OCI-M2 (cell line): Measurements from ENCODE around the gene B2M.
"Not testable (repeated sequence)": the region's sequence is repeated elsewhere in the genome, so short reads cannot be mapped to it uniquely, and the experiment has no call there.

Experiments used
- DNase-seq: peaks from one replicate; lab custom pipeline; 2025; ENCODE audit not compliant: unreplicated experiment; lab: John Stamatoyannopoulos, UW

B2M gene

DNA sequence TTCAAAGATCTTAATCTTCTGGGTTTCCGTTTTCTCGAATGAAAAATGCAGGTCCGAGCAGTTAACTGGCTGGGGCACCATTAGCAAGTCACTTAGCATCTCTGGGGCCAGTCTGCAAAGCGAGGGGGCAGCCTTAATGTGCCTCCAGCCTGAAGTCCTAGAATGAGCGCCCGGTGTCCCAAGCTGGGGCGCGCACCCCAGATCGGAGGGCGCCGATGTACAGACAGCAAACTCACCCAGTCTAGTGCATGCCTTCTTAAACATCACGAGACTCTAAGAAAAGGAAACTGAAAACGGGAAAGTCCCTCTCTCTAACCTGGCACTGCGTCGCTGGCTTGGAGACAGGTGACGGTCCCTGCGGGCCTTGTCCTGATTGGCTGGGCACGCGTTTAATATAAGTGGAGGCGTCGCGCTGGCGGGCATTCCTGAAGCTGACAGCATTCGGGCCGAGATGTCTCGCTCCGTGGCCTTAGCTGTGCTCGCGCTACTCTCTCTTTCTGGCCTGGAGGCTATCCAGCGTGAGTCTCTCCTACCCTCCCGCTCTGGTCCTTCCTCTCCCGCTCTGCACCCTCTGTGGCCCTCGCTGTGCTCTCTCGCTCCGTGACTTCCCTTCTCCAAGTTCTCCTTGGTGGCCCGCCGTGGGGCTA, at the start of gene B2M, which contains the start of gene PATL2:
Gene B2M (plus strand): TSS at position 422 of the 647 bp plus-strand sequence. CDS start 30 bp downstream, at position 452.
Gene PATL2 (minus strand): TSS at position 228 of the 647 bp plus-strand sequence. CDS start 34,833 bp downstream, outside the sequence.
- peak; percentile 87 for DNase-seq

DNA sequence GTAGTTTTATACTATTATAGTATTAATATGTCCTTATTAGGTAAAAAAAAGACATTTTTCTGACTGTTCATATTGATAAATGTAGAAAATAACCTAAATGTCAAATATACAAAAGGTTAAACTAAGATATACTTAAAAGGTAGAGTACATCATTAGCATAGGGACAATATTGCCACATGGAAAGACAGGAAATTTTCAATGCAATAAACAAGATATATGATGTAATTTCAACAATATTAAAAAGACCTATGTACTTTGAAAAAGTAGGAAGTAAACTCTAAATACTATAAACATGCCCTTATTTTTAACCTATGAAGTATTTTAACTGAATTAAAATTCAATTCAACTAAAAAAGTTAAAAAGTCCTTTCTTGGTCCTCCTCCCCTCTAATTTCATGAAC, 49.7 kb upstream of the B2M start:
- no peak for DNase-seq

- no peak for DNase-seq
Measured at GRCh38 chr15:44662478-44663409, 48.6 kb upstream of the B2M start.

DNA sequence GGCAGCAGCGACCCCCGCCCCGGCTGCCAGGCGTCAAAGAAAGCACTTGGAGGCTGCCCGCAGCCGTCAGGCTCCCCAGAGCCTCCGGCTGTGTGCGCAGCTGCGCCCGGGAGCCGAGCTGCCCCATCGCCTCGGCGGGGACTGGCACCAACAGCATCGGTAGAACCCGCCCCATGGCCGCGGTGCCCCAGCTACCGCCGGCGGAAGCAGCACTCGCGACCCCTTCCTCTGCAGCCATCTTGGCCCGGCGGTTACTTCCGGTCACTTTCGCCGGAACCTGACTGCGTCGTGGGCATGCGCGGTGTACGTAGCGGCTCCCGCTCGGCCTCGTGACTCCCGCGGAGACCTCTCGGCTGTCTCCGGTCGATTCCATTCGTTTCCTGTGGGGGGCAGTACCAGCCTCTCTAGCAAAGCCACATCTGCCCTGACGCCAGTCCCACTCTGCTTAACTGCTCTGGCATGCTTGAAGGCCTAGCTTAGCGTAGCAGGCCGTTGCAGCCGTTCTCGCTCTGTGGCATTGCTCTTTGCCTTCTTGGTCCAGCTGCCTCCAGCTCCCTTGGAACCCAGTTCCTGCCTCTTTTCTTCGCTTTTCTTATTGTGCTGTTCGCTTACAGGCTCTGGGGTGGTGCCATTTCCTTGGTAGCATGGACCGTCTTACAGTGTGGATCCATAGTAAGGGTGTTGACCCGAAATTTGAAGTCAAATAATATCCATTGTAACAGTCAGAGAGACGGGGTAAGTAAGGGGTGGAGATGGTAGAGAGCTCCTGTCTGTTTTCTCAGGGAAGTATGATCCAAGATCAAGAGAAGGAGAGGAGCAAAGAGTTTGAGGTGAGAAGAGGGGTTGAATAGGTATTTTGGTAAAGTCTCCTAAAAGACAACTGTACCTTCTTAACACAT, 47.7 kb upstream of the B2M start, which contains the start of gene SPG11:
Gene SPG11 (minus strand): TSS at position 253 of the 899 bp plus-strand sequence. CDS start 15 bp downstream, at position 238.
- DNase-seq: peak; percentile 71

GRCh38 chr15:44666210-44667038, 44.9 kb upstream of the B2M start:
- no peak for DNase-seq

DNA sequence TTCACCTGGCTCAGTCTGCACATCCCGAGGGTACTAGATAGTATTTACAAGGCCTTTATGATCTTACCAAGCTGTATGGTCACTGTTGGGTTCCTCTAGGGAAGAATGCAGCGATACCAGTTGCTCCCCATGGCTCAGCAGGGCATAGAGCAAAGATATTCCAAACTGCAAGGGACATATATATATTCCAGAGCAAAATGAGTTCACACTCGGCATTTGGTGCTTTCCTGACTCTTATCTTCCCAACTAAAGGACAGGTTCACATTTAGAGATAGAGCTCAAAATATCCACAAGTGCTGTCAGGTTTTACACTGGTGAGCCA, 44.3 kb upstream of the B2M start:
- DNase-seq: no peak

GRCh38 chr15:44668921-44669320, 42.4 kb upstream of the B2M start:
- no peak for DNase-seq

DNA sequence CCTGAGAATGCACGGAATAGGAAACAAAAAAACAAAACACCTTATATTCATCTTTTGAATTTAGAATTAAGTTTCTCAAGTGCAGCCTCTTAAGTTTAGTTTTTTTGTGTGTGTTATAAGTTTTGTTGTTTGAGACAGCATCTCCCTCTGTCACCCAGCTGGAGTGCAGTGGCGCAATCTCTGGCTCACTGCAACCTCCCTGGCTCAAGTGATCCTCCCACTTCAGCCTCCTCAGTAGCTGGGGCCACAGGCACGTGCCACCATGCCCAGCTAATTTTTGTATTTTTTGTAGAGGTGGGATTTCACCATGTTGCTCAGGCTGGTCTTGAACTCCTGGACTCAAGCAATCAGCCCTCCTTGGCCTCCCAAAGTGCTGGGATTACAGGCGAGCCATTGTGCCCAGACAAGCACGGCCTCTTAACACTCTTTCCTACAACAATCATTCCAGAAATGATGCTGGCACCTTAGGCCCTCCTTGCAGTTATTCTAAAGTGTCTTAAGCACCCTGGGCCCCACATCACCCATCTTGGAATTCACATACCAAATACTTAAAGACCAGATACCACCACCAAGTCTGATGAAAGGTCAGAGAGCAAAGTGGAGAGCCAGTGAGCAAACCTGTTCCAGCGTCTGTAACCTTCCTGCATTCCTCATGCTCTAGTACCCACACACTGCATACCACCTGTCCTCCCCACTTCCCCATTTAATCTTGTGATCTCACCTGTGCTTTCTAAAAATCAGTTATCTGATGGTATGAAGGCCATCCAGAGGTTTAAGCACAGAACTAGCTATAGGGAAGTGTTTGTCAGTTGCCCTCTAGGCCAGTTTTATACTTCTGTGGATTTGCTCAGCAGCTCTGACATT, 41.0 kb upstream of the B2M start:
- no peak for DNase-seq

DNA sequence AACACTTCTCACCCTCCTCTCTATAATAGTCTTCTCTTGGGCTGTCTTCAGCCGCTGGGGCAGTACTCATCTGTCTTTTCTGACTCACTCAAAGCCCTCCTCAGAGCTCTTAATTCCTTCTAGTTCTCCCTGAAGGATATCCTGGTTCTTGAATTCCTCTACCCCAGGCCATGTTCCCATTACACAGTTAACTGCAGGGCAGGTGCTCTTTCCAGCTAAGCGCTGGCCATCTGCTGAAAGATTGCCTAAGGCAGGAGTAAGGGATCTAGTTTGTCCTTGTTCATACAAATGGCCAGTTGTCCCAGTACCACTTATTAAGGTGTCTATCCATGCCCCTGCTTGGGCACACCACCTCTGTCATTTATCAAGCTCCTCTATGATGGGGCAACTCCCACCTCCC, 37.7 kb upstream of the B2M start:
- DNase-seq: no peak

DNA sequence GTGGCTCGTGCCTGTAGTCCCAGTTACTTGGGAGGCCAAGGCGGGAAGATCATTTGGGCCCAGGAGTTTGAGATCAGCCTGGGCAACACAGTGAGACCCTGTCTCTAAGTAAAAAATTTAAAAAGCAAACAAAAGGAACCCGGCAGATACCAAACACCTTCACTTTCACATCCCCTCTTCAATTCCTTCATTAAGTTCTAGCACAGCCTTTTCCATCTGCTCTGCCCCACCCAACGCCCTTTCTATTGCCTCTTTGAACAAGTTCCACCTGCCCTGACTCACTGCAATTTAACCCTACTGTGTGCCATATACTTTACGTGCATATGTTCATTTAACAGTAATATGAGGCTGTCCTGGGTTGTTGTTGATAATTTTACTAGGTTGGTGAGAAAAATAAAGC, 35.4 kb upstream of the B2M start:
- DNase-seq: no peak

GRCh38 chr15:44676676-44677075, 34.6 kb upstream of the B2M start:
- DNase-seq: no peak

DNA sequence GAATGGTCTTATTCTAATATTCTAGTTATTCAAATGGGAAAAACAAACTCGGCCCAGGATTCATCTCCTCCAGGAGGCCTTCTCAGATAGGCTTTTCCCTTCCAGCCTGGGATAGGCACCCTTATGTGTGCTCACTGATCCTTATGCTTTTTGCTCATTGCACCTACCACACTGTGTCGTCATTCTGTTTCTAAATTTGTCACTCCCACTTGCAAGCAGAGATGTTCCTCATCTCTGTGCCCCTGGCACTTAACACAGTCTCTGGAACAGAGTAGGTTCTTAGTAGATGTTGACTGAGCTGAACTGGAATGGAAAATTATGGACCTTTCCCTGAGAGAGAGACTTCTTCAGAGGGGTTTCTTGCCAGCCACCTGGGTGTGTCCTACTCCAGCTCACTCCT, 29.1 kb upstream of the B2M start:
- DNase-seq: no peak

DNA sequence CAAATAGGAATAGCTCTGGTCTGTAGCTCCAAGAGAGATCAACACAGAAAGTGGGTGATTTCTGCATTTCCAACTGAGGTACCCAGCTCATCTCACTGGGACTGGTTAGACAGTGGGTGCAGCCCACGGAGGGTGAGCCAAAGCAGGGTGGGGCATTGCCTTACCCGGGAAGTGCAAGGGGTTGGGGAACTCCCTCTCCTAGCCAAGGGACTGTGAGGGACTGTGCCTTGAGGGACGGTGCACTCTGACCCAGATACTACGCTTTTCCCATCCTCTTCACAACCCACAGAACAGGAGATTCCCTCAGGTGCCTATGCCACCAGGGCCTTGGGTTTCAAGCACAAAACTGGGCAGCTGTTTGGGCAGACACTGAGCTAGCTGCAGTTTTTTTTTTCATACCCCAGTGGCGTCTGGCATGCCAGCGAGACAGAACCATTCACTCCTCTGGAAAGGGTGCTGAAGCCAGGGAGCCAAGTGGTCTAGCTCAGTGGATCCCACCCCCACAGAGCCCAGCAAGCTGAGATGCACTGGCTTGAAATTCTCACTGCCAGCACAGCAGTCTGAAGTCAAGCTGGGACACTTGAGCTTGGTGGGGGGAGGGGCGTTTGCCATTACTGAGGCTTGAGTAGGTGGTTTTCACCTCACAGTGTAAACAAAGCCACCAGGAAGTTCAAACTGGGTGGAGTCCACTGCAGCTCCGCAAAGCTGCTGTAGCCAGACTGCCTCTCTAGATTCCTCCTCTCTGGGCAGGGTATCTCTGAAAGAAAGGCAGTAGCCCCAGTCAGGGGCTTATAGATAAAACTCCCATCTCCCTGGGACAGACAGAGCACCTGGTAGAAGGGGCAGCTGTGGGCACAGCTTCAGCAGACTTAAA, 28.3 kb upstream of the B2M start:
- peak; percentile 17 for DNase-seq

GRCh38 chr15:44689318-44689717, 22.0 kb upstream of the B2M start:
- not testable (repeated sequence) for DNase-seq

GRCh38 chr15:44690245-44690644, 21.1 kb upstream of the B2M start:
- not testable (repeated sequence) for DNase-seq

DNA sequence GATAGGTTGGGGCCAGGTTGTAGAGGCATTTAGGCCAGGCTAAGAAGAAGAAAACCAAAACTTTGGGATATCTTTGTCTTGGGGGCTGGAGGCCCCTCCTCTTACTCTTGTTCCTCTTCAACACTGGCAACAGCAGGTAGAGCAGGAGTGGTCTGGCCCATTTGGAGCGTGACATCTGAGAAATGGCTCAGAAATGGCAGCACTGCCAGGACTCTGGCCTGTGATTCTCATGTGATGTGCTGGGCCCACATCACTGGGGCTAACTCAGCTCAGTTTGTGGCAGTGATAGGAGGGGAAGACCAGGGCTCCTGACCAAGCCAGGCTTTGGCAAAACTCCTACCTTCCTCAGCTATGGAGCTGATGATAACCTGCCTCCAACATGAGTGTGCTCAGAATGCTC, 18.7 kb upstream of the B2M start:
- no peak for DNase-seq

- no peak for DNase-seq
Measured at GRCh38 chr15:44694416-44694815, 16.9 kb upstream of the B2M start.

DNA sequence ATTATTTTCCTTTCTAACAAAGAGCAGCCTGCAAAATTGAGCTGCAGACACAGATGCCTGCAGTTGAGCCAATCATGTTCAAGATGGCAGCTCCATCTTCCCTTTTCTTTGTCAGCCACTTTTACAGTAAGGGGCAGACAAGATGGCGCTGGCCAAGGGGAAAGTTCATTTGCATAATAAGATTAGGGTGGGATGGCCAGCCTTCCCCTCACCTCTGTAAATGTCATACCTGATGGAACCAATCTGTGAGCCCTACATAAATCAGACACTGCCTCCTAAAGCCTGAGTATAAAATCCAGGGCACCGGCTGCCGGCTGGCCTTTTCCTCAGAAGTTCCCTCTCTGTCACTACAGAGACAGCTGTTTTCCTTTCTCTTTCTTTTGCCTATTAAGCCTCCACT, 16.0 kb upstream of the B2M start:
- no peak for DNase-seq
